GM23248 (cell line): Measurements from ENCODE around the gene MET.

Experiments
- EZH2 ChIP-seq: fragments of 200-600 bp; sonication (generic); IDR thresholded peaks from 2 replicates; pipeline ENCODE4 v1.6.1; 2018; ENCODE audit warnings: antibody characterized with exemption, mild to moderate bottlenecking; ENCODE audit not compliant: insufficient read depth, poor library complexity, severe bottlenecking
- EZH2phosphoT487 ChIP-seq: fragments of 200-600 bp; sonication (generic); IDR thresholded peaks from 2 replicates; pipeline ENCODE4 v1.6.1; 2018; ENCODE audit warnings: antibody characterized with exemption, moderate library complexity, mild to moderate bottlenecking, low read depth; ENCODE audit not compliant: insufficient read depth

DNA sequence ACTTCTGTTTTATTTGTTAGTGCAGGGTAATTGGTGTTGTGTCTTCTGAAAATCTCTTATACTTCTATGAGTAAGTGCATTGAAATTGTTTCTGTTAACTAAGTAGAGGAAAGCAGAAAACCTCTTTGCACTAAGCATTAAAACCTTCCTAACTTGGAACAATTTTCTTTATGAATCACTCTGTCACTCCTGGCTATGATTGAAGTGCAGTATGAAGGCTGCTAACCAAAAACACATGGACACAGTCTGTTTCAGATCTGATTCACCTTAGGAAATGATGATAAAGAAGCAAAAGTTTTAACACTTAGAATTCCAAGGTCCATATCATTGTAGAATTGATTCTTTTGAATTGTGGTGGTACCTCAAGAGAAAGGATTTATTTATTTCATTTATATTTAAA is 41.9 kb downstream of the MET start:
- no peak for TF ChIP-seq EZH2
- TF ChIP-seq EZH2phosphoT487: no peak
